GM21825 (cell line): ENCODE results near the gene ADAMTS14.
"Not testable (repeated sequence)": the region's sequence is repeated elsewhere in the genome, so short reads cannot be mapped to it uniquely, and the experiment has no call there.

Source experiments
- ATAC-seq: cut with Tn5 transposase; IDR thresholded peaks from one replicate; pipeline ENCODE4 v1.9.1; 2021; ENCODE audit warnings: mild to moderate bottlenecking, moderate library complexity; ENCODE audit not compliant: unreplicated experiment

Gene ADAMTS14

DNA sequence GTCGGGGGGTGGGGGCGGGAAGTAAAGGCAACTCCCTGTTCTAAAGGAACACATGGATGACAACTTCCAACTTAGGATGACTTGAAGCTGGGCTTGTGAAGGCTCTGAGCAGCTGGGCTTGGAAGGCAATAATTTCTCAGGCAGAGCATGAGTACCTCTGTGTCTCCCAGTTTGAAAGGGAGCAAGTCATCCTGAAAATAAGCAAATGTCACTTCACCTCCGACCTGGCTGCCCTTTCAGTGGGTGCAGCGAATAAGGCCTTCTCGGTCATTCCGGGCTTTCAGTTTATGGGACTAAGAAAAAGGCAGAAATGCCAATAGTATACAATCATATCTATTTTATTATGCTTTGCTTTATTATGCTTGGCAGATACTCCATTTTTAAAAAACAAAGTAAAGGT is 15.3 kb upstream of the ADAMTS14 start:
- ATAC-seq = no peak

GRCh38 chr10:70658582-70659136 is 13.6 kb upstream of the ADAMTS14 start:
- ATAC-seq = no peak

- ATAC-seq = no peak
Measured at GRCh38 chr10:70659306-70659705, 13.0 kb upstream of the ADAMTS14 start.

- ATAC-seq = no peak
Measured at GRCh38 chr10:70660722-70661121, 11.6 kb upstream of the ADAMTS14 start.

DNA sequence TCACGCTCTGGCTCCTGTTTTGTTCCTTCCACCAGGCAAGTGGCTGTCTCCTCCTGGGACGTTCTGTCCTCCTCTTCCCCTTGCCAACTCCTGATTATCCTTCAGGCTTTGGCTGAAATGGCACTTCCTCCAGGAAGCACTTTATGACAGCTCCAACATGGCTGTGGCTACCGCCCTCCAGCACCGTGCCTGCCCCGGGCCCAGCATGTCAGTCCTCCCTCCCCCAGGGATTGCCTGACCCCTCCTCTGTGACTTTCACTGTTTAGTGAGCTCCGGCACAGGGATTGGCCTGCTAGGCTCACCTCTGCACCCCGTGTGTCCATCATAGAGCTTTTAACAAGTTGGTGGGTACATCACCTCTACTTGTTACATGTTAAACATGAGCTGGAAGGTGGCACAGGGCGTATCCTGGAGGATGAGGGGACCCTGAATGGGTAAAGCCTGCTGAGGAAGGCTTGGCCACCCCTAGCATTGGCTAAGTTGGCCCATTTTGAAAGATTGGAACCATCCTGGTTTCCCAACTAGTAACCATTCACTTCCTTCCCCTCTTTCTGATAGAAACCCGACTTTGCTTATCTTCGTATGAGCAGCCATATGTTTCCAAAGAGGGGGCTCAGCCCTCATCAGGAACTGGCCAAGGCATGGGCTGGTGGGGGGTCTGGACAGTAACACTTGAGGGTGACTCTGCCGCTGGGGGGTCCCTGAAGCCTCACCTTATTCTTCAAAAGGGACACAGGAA is 10.5 kb upstream of the ADAMTS14 start:
- no peak for ATAC-seq

DNA sequence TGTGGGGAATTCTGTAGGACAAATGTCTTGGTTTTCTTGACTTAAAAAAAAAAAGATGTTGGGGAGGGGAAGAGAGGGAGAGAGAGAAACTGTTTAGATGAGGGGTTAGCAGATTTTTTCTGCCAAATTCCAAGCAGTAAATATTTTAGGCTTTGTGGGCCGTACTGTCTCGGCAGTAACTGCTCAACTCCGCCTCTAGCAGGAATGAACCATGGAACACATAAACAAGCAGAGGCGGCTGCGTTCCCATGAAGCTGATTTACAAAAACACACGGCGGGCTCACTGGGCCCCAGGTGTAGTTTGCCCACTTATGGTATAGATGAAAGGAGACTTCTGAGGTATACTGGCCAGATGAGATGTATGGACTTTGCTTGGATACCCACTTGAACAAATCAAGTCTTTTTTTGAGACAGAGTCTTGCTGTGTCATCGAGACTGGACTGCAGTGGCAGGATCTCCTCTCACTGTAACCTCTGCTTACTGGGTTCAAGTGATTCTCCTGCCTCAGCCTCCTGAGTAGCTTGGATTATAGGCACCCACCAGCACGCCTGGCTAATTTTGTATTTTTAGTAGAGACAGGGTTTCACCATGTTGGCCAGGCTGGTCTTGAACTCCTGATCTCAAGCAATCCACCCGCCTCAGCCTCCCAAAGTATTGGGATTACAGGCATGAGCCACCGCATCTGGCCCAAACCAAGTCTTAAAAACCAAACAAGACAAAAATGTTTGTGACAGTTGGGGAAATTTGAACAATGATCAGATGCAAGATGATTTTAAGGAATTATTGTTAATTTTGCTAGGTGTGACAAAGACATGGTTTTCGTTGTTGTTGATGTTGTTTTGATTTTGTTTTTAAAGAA is 9.7 kb upstream of the ADAMTS14 start:
- ATAC-seq = no peak

DNA sequence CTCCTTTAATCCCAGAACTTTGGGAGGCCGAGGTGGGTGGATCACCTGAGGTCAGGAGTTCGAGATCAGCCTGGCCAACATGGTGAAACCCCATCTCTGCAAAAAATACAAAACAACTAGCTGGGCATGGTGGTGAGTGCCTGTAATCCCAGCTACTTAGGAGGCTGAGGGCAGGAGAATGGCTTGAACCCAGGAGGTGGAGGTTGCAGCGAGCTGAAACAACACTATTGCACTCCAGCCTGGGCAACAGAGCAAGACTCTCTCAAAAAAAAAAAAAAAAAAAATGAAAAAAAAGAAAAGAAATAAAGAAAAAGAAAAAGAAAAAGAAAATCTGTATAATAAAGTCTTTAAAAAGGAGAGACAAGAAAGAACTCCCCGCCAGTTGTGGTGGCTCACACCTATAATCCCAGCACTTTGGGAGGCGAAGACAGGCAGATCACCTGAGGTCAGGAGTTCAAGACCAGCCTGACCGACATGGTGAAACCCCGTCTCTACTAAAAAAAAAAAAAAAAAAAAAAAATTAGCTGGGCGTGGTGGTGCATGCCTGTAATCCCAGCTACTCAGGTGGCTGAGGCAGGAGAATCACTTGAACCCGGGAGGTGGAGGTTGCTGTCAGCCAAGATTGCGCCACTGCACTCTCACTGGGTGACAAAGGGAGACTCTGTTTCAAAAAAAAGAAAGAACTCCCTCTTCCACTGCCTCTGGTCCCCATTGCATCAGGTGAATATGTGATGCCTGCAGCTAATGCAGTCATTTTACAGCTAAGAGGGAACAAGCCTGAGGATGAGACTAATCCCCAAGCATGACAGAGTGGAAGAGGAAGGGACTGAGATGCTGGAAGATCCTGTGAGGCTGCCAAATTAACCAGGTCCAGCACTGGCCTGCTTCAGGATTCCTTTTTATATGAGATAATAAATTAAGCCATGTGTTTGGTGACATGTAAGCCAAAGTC is 8.6 kb upstream of the ADAMTS14 start:
- ATAC-seq = not testable (repeated sequence)

DNA sequence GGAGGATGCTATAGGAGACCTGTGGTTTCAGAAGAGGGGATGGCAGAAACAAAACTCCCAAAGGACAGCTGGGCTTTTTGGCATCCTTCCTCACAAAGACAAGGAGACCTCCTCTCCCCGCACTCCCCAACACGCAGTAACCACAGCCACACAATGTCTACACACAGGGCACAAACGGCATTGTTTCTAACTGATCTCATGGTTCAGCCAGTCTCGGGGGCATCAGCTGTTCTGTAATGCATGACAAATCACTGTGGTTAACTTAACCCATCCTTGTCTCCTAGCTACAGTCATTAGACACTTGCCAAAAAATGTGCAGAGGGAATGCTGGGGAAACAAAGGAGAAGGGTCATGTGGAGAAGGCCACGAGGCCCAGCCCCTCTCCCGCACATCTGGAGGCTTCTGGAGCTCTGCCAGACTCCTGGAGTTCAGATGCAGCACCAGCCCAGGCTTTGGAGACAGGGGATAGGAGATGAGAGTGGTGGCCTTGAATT is 7.6 kb upstream of the ADAMTS14 start:
- no peak for ATAC-seq

DNA sequence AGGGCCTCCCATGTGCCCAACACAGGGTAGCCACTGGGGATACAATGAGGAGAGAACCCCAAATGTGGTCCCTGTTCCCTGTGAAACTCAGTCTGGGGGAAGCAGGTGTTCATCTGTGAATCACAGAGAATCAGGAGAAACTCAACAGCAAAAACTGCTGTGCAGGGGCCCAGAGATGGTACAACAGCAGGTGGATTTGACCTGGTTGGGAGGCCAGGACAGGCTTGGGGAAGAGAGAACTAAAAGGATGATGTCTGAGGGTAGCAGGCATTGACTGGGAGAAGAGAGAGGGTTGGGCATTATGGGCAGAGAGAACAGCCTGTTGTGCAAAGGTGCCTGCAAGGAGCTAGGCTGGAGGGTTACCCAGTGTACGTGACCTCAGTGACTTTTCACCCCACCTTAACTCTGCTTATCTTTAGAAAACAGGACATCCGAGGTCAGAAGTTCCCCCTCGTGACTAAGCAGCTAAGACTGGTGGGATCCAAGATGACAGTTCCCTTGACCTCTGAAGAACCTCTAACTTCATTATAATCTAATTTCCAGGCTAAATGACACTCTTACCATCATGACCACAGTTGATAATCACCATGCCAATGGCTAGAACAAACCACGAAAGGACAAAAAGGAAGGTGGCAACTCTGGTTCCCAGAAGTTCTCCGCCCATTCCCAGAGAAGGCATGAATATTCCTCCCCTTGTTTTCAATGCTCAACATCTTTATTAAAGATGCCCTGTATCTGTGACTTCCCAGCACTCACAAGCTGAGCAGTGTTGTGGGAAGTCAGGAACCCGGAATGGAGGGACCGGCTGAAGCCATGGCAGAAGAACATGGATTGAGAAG is 5.1 kb upstream of the ADAMTS14 start:
- ATAC-seq = no peak

- not testable (repeated sequence) for ATAC-seq
Measured at GRCh38 chr10:70667818-70668217, 4.5 kb upstream of the ADAMTS14 start.

GRCh38 chr10:70668454-70668970 is 3.8 kb upstream of the ADAMTS14 start:
- no peak for ATAC-seq

- no peak for ATAC-seq
Measured at GRCh38 chr10:70669015-70669414, 3.3 kb upstream of the ADAMTS14 start.

DNA sequence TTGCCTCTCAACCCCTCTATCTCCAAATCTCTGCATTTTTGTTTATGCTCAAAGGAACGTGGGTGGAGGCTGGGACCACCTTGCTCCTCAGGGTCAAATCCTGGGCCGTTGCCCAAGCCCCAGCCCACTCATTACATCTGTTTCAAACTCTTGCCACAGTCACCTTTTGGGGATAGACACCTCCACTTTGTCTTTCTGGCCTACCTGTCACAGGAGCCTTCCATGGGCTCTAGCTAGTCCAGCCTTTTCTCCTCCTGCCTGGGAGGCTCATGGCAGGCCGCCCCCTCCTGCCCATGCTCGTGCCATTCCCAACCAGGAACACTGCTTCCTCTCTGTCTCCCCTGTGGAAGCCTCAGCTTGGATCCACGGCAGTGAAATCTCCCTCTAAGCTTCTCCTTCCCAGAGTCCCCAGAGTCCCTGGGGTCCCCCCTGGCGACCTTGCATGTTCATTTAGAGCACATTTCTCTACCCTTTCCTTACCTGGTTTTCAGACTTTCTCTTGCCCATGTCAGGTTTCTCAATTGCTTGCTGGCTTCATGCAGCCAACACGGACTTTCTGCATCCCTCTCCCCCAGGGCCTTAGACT is 2.5 kb upstream of the ADAMTS14 start:
- no peak for ATAC-seq

DNA sequence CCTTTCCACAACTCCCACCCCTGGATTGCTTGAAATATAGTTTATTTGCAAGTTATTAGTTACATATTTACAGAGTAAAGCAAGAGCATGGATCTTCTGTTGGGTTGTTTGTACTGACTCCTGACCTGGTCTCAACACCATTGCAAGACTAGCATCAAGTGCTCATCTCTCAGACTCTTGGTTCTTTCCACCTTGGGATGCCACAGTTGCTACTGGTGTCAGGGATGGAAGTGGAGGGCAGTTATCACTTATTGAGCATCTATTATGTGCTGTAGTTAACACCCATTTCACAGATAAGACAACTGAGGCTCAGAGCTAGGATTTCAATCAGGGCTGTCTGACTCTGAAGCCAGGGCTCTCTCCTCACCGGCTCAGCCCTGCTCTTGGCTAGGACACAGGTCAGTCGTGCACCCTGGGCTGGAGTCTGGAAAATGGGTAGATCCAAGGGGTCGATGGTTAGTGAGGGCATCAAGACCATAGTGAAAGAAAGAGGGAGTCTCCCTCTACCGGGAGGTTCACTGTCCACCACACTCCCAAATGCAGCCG is 614 bp upstream of the ADAMTS14 start:
- ATAC-seq = no peak

- ATAC-seq = no peak
Measured at GRCh38 chr10:70673043-70673928, 980 bp downstream of the ADAMTS14 start.

DNA sequence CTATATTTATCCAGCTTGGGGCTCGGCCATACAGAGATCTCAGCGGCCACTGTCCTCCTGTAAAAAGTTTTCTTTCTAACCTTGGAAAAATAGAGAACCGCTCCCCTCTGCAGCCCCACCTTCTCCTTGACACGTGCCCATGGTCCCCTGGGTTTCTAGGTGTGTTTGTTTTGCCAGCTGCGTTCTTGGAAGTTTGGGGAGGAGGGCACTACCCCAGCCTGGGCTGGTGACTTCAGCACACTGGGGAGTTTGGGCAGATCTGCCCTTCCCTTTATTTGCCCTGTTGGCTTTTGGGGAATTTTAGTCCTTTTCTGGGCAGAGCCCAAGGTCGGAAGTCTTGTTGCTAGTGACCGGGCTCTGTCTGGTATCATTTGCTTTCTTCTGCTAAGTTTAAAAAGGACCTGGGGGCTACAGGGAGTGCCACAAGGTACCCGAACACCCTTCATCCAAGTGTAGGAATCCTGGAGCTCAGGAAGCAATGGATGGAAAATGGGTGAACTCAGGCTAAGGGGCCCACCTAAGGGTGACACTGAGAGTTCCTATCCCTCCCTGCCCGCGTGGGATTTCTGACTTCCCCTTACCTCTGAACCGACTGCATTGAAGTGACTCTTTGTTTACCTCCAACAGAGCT is 1.7 kb downstream of the ADAMTS14 start:
- ATAC-seq = no peak
